Sigmoid colon (tissue), 4 donors: Measurements from ENCODE around the gene CHCHD1.

Experiments
- EP300 ChIP-seq, 4 donors: sonication (generic); formaldehyde crosslinking; IDR thresholded peaks; one replicate each; pipeline ENCODE4 v1.6.1; 2017; ENCODE audit warnings: antibody characterized with exemption in 4 of 4
- TF ChIP-seq, protein P1 (sequence below), 4 experiments: fragments of 450-650 bp in 3 of 4; fragments of 200-600 bp in 1 of 4; IDR thresholded peaks; one replicate each; pipeline ENCODE4 v1.5.1; 2016 to 2019; ENCODE audit warnings: antibody characterized with exemption in 4 of 4, mild to moderate bottlenecking in 3 of 4, moderate library complexity in 2 of 4

DNA sequence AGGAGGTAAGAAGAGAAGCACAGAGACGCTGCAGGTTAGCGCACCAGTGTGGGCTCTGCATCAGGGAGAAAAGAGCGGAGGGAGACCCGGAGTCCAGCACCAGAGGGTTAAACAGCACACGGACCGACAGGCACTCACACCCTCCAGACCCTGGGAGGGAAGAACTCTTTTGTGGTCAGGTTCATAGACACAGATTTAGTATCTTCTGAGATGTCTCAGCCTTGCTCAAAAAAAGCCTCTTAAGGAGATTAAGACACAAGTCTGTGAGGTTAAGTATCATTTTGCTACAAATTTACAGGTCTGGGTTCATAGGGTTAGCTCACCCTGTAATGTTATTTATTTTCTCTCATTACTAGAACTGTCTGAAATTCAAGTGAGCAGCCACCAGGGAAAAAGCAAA is 46.3 kb downstream of the CHCHD1 start:
- no peak for TF ChIP-seq EP300 (IDR thresholded peaks at IDR 0.05)
- TF ChIP-seq, protein P1, sequence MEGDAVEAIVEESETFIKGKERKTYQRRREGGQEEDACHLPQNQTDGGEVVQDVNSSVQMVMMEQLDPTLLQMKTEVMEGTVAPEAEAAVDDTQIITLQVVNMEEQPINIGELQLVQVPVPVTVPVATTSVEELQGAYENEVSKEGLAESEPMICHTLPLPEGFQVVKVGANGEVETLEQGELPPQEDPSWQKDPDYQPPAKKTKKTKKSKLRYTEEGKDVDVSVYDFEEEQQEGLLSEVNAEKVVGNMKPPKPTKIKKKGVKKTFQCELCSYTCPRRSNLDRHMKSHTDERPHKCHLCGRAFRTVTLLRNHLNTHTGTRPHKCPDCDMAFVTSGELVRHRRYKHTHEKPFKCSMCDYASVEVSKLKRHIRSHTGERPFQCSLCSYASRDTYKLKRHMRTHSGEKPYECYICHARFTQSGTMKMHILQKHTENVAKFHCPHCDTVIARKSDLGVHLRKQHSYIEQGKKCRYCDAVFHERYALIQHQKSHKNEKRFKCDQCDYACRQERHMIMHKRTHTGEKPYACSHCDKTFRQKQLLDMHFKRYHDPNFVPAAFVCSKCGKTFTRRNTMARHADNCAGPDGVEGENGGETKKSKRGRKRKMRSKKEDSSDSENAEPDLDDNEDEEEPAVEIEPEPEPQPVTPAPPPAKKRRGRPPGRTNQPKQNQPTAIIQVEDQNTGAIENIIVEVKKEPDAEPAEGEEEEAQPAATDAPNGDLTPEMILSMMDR (IDR thresholded peaks at IDR 0.05) = no peak
